Kidney (tissue), 14 donors: ENCODE measurements around the gene PCYT1A. TPM values are rescaled to one million over a fixed set of nuclear protein-coding genes. Genes with fewer than 3 reads are reported as not detected.
A peak's percentile ranks its signal among the peaks of the same experiment; 100 is the strongest.
"Not testable (repeated sequence)": the region's sequence is repeated elsewhere in the genome, so short reads cannot be mapped to it uniquely, and the experiment has no call there.

Experiments used
- DNase-seq, 5 donors: peaks; one replicate each; pipeline ENCODE4 v3.0.0-alpha.2; 2013 to 2020
- FAIRE-seq: peaks from 2 replicates; lab custom pipeline; 2012; peaks lifted over from hg19 to GRCh38; lab: Jason Lieb, UNC
- H3K27ac ChIP-seq, 2 donors: one replicate each; pipeline ENCODE4 v1.7.0; 2013; ENCODE audit warnings: low read depth in 2 of 2, low read length in 2 of 2, inconsistent platforms in 1 of 2
- H3K27me3 ChIP-seq: one replicate; pipeline ENCODE4 v1.7.1; 2013; ENCODE audit warnings: low read length, inconsistent platforms; ENCODE audit not compliant: control insufficient read depth, insufficient read depth
- H3K36me3 ChIP-seq, 3 donors: one replicate each; pipeline versions ENCODE4 v1.7.0 to v1.7.1; 2013; ENCODE audit warnings: low read length in 3 of 3, control low read depth in 1 of 3, inconsistent platforms in 1 of 3; ENCODE audit not compliant: insufficient read depth in 3 of 3, control insufficient read depth in 2 of 3
- H3K4me1 ChIP-seq, 3 donors: one replicate each; pipeline versions ENCODE4 v1.7.0 to v1.7.1; 2013; ENCODE audit warnings: low read length in 3 of 3, inconsistent platforms in 1 of 3, low read depth in 1 of 3; ENCODE audit not compliant: control insufficient read depth in 2 of 3, insufficient read depth in 2 of 3
- H3K4me3 ChIP-seq, 3 donors: one replicate each; pipeline versions ENCODE4 v1.7.0 to v1.8.1; 2013; ENCODE audit warnings: low read length in 3 of 3, control low read depth in 1 of 3, inconsistent platforms in 1 of 3
- H3K9ac ChIP-seq, 3 donors: one replicate each; pipeline versions ENCODE4 v1.7.0 to v1.7.1; 2013; ENCODE audit warnings: low read length in 3 of 3, control low read depth in 1 of 3, inconsistent platforms in 1 of 3
- H3K9me3 ChIP-seq, 3 donors: one replicate each; pipeline versions ENCODE4 v1.7.0 to v1.7.1; 2013; ENCODE audit warnings: low read length in 3 of 3, control low read depth in 1 of 3, inconsistent platforms in 1 of 3; ENCODE audit not compliant: control insufficient read depth in 2 of 3, insufficient read depth in 1 of 3
- CTCF ChIP-seq: IDR thresholded peaks from 3 replicates; pipeline ENCODE4 v1.5.1; 2012; ENCODE audit warnings: mild to moderate bottlenecking, moderate library complexity, borderline replicate concordance; ENCODE audit not compliant: insufficient read depth; ENCODE audit errors: extremely low read depth
- intact Hi-C: fragments of 100-400 bp; cut with DNase I; formaldehyde crosslinking; loops from one replicate; pipeline ENCODE4 v1.11.1; 2022
- polyA plus RNA-seq: library from polyadenylated mRNA; stranded (reverse); fragments of 350-450 nt; fragmentation: Illumina TruSeq; extraction: RNeasy Lipid Tissue Mini Kit (QIAGEN cat#74804); gene quantifications from one replicate; pipeline ENCODE4 v1.2.3, GENCODE V29; 2014; ENCODE audit warnings: low read depth, low replicate concordance; ENCODE audit not compliant: insufficient read depth
- total RNA-seq: library from RNA; stranded (reverse); fragmentation: NEBNext Ultra II Directional; extraction: Animal tissue kit (Norgen Biotek cat#: 25700); gene quantifications from one replicate; pipeline ENCODE4 v1.2.1, GENCODE V29; 2021
- donor health status: control.
- donor health status: control.
- donor health status: control.
- donor health status: control.
- donor health status: control.
- donor health status: DM: yes; HTN: yes; CAD: no.
- donor health status: Normal renal cell carcinoma (clear cell type).

PCYT1A gene
- total and polyA plus RNA-seq, 2 donors from 2014 or later, result 19.6 to 57.6 TPM

- FAIRE-seq (no peak), DNase-seq (peak; percentile 92 to 97 (median 95))
- peak within 1 kb of the TSS; percentile 69 to 87 (median 77) for H3K9ac ChIP-seq
- no peaks in the 10 kb centered on the region for H3K9me3 ChIP-seq
- intact Hi-C loops, result no loop called here
- no peaks in the 10 kb centered on the region for H3K27me3 ChIP-seq
- H3K36me3 ChIP-seq, result no peaks in the 10 kb centered on the region
- no peak for TF ChIP-seq CTCF
- peak within 1 kb of the TSS; percentile 79 to 91 (median 88) for H3K4me3 ChIP-seq
- H3K4me1 ChIP-seq, result no peaks in the 10 kb centered on the region
- peak within 1 kb of the TSS; percentile 93 for H3K27ac ChIP-seq
Measured at GRCh38 chr3:196317687-196318467, 30.4 kb upstream of the PCYT1A start, which contains the start of gene DYNLT2B. DYNLT2B (minus strand) TSS chr3:196318240; CDS start chr3:196318152, 88 bp downstream.

- H3K27me3 ChIP-seq, H3K4me1 ChIP-seq, H3K36me3 ChIP-seq, DNase-seq, H3K9me3 ChIP-seq, FAIRE-seq, intact Hi-C loops: not testable (repeated sequence)
- H3K9ac ChIP-seq, result peak overlapping the region; percentile 69 to 87 (median 77)
- peak overlapping the region; percentile 93 for H3K27ac ChIP-seq
- peak overlapping the region; percentile 79 to 91 (median 88) for H3K4me3 ChIP-seq
Measured at GRCh38 chr3:196316799-196317686, 29.5 kb upstream of the PCYT1A start.

- no peak for TF ChIP-seq CTCF
- Histone ChIP-seq H3K9me3 (no peaks in the 10 kb centered on the region), H3K27me3 (no peaks in the 10 kb centered on the region), H3K4me3 (no peak overlapping the region), H3K36me3 (no peaks in the 10 kb centered on the region), H3K9ac (no peak overlapping the region), H3K27ac (no peak overlapping the region), H3K4me1 (no peaks in the 10 kb centered on the region)
- DNase-seq (no peak), FAIRE-seq (no peak)
- intact Hi-C loops, result no loop called here
Measured at GRCh38 chr3:196315821-196316220, 28.3 kb upstream of the PCYT1A start.

GRCh38 chr3:196314597-196314996 lies 27.1 kb upstream of the PCYT1A start:
- H3K27ac ChIP-seq, result no peak overlapping the region
- no peaks in the 10 kb centered on the region for H3K4me1 ChIP-seq
- FAIRE-seq (no peak), DNase-seq (no peak)
- no peak for TF ChIP-seq CTCF
- no peaks in the 10 kb centered on the region for H3K36me3 ChIP-seq
- no peak overlapping the region for H3K9ac ChIP-seq
- H3K9me3 ChIP-seq, result no peaks in the 10 kb centered on the region
- no peak overlapping the region for H3K4me3 ChIP-seq
- intact Hi-C loops, result no loop called here
- H3K27me3 ChIP-seq, result no peaks in the 10 kb centered on the region

- H3K27me3 ChIP-seq, H3K4me1 ChIP-seq, intact Hi-C loops, H3K9ac ChIP-seq, H3K4me3 ChIP-seq, H3K36me3 ChIP-seq, H3K9me3 ChIP-seq, DNase-seq, H3K27ac ChIP-seq, FAIRE-seq: not testable (repeated sequence)
Measured at GRCh38 chr3:196314086-196314485, 26.6 kb upstream of the PCYT1A start.
